ENCODE results near the gene IKZF1.
A peak's percentile ranks its signal among the peaks of the same experiment; 100 is the strongest.

IKZF1 gene

DNA sequence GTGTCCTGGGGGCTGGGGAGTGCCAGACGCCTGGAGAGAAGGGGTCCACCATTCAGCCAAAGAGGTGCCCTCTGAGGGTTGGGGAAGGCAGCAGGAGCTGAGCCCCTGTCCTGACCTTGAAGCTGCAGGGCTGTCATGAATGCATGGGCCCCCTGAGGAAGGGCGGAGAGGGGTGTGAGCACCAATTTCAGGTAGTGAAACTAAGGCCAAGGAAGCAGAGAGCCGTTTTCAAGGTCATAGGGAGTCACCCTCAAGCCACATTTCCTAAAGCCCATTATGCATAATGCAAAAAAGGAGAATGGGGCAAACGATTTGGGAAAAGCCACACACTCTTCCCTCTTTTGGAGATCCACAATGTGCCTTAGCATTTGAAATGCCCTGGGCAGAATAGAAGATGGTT, 108.5 kb downstream of the IKZF1 start:
- Histone ChIP-seq H3K27ac (peak overlapping the region; percentile 49; the same call in 1 of the 2 replicates), H3K4me1 (peaks cover 81% of the 10 kb centered on the region), H3K4me2 (peak overlapping the region; percentile 62), H3K9ac (no peak overlapping the region), H3K36me3 (no peaks in the 10 kb centered on the region), H3K9me3 (no peaks in the 10 kb centered on the region), H3K4me3 (no peak overlapping the region), H4K20me1 (no peaks in the 10 kb centered on the region), H3K27me3 (no peaks in the 10 kb centered on the region)
- no peak for TF ChIP-seq Cebpa-rat (IDR thresholded peaks at IDR 0.05)

DNA sequence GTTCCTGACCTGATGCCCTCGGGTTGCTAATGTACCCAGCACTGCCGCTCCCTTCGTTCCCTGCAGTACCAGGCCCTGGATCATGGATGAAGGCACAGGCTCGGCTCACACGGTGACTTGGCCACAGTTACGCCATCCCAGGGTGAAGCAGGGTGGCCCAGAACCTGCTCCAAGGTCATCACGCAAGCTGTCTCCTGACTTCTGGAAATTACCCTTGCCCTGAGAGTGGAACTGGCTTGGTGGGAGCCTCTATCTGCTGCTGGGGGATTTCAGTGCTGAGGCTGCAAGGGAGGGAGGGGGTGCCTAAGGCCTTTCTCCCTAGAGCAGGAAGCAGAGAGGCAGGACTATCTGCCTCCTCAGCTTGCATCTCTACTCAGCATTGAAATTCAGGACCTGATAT, 109.0 kb downstream of the IKZF1 start:
- Histone ChIP-seq H3K4me2 (peak overlapping the region; percentile 62), H3K9me3 (no peaks in the 10 kb centered on the region), H3K4me3 (no peak overlapping the region), H3K36me3 (no peaks in the 10 kb centered on the region), H4K20me1 (no peaks in the 10 kb centered on the region), H3K27me3 (no peaks in the 10 kb centered on the region), H3K9ac (no peak overlapping the region), H3K4me1 (peaks cover 75% of the 10 kb centered on the region), H3K27ac (peak overlapping the region; percentile 49; the same call in 1 of the 2 replicates)
- no peak for TF ChIP-seq Cebpa-rat (IDR thresholded peaks at IDR 0.05)

DNA sequence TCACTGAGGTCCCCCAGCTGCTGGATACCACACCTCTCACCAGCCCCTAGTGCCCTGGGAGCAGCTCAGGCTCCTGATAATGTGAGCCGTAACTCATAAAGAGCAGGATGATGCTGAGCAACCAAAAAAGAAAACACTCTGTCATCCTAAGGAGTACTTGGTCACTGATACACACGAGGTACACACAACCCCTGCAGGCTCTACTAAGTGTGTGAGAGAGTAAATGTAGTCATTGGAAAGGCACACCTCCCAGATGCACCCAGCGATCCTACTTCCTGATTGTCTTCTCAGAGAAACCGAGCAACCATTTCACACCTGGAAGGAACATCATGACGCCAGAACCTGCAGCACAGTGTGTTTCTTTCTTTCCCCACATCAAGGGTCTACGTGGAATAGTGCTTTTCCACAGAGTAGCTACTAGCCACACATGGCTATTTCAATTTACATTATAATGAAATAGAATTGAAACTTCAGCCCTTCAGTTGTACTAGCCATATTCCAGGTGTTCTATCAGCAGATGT, 111.4 kb downstream of the IKZF1 start:
- Histone ChIP-seq H3K4me1 (peaks cover 52% of the 10 kb centered on the region), H3K27ac (no peak overlapping the region), H4K20me1 (no peaks in the 10 kb centered on the region), H3K9me3 (no peaks in the 10 kb centered on the region), H3K27me3 (no peaks in the 10 kb centered on the region), H3K4me2 (peak overlapping the region; percentile 63), H3K4me3 (no peak overlapping the region), H3K36me3 (no peaks in the 10 kb centered on the region), H3K9ac (no peak overlapping the region)
- no peak for TF ChIP-seq Cebpa-rat (IDR thresholded peaks at IDR 0.05)

DNA sequence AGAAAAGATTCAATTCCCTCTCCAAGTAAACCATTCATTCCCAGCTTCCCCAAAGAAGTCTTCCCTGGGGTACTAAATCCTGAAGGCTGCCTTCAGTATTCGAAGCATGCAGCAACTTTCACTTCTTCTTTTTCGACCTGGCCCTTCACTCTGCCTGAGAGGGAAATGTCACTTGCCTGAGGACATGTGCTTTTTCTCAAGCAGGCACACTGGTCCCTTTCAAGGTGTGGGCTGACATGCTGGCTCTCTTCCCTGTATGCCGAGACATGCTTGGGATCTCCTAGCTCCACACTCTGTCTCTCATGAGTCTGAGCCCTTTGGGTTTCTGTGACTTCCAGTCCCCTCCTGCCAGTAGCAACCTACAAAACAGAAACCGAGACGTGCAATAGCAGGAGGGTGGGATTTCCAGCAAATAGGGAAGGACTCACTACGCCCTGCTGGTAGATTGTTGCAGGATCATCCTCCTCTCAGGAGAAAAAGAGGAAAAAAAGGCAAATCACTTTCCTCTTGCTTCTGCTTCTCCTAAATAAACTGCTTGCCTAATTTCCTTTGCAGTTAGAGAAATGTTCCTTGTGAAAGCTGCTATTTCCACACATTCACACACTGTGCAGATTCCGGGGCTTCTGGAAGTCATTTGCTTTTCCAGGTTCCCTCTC, 112.1 kb downstream of the IKZF1 start:
- Histone ChIP-seq H3K4me1 (peaks cover 44% of the 10 kb centered on the region), H3K9me3 (no peaks in the 10 kb centered on the region), H4K20me1 (no peaks in the 10 kb centered on the region), H3K9ac (no peak overlapping the region), H3K36me3 (no peaks in the 10 kb centered on the region), H3K4me2 (peak overlapping the region; percentile 63), H3K27ac (no peak overlapping the region; the same call in 1 of the 2 replicates), H3K4me3 (no peak overlapping the region), H3K27me3 (no peaks in the 10 kb centered on the region)
- TF ChIP-seq Cebpa-rat (IDR thresholded peaks at IDR 0.05), result no peak

GRCh38 chr7:50418086-50418515, 113.6 kb downstream of the IKZF1 start:
- Histone ChIP-seq H3K27ac (no peak overlapping the region), H4K20me1 (no peaks in the 10 kb centered on the region), H3K4me3 (no peak overlapping the region), H3K9me3 (no peaks in the 10 kb centered on the region), H3K36me3 (no peaks in the 10 kb centered on the region), H3K4me2 (no peak overlapping the region), H3K9ac (no peak overlapping the region), H3K4me1 (peaks cover 33% of the 10 kb centered on the region), H3K27me3 (no peaks in the 10 kb centered on the region)
- no peak for TF ChIP-seq Cebpa-rat (IDR thresholded peaks at IDR 0.05)

DNA sequence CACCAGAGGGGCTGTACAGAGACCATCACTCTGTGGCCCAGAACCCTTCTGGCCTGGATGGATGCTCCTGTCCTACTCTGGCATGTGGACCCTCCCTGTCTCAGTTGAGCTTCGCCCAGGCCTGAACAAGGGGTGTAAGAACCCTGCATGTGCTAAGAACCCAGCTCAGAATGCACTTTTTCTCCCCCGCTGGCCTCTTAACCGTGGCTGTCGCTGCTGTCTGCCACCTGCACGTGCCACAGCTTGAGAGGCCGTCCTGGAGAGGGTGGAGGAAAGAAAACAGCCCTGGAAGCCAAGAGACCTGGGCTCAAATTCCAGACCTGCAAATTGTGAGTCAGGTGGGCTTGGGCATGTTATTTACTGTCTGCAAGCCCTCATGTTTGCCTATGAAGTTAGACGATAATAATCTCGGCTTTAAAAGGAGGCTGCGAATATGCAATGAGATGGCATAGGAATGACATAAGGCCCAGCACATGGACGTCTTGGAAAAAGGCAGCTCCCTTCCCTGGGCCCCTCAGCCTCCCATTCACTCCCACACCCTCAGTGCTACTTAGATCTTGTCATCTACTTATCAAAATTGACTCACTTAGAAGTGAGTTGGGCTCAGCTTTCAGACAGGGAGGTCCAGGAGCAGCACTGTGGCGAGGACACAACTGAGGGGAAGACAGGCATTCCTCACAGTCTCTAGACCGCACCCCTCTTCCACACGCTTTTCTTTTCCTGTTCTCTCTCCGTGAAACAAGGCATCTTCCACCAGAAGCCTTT, 114.2 kb downstream of the IKZF1 start:
- Histone ChIP-seq H3K27me3 (no peaks in the 10 kb centered on the region), H3K4me1 (peaks cover 31% of the 10 kb centered on the region), H4K20me1 (no peaks in the 10 kb centered on the region), H3K4me2 (no peak overlapping the region), H3K36me3 (no peaks in the 10 kb centered on the region), H3K9me3 (no peaks in the 10 kb centered on the region), H3K9ac (no peak overlapping the region), H3K4me3 (no peak overlapping the region), H3K27ac (no peak overlapping the region)
- no peak for TF ChIP-seq Cebpa-rat (IDR thresholded peaks at IDR 0.05)

DNA sequence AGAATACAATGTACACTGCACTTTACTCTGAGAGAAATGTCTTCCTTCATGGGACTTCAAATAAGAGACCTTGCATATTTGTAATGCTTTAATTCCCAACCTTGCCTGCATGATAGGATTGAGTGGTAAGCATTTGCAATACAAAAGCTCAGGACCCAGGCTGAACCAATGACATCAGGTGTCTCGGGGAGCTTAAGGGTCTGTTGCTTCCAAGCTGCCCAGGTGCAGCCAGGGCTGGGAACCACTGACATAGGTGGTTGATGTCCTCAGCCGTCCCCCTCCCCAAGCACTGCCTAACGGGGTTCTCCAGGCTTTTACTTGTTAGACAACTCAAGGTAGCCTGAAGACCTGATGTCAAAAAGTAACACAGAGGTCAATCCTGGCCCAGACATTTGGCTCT, 116.5 kb downstream of the IKZF1 start:
- Histone ChIP-seq H3K9me3 (no peaks in the 10 kb centered on the region), H3K4me1 (peaks cover 32% of the 10 kb centered on the region), H3K9ac (no peak overlapping the region), H3K36me3 (no peaks in the 10 kb centered on the region), H3K4me2 (no peak overlapping the region), H4K20me1 (no peaks in the 10 kb centered on the region), H3K4me3 (no peak overlapping the region), H3K27me3 (no peaks in the 10 kb centered on the region), H3K27ac (no peak overlapping the region)
- no peak for TF ChIP-seq Cebpa-rat (IDR thresholded peaks at IDR 0.05)

GRCh38 chr7:50422858-50423257, 118.3 kb downstream of the IKZF1 start:
- H3K4me1 ChIP-seq, result peaks cover 14% of the 10 kb centered on the region
- H3K4me2 ChIP-seq, result no peak overlapping the region
- H3K27ac ChIP-seq, result no peak overlapping the region
- H3K36me3 ChIP-seq, result no peaks in the 10 kb centered on the region
- H3K4me3 ChIP-seq, result no peak overlapping the region
- H3K9ac ChIP-seq, result no peak overlapping the region
- no peak for TF ChIP-seq Cebpa-rat (IDR thresholded peaks at IDR 0.05)
- H3K9me3 ChIP-seq, result no peaks in the 10 kb centered on the region
- no peaks in the 10 kb centered on the region for H4K20me1 ChIP-seq
- H3K27me3 ChIP-seq, result no peaks in the 10 kb centered on the region

- Histone ChIP-seq H3K9ac (no peak overlapping the region), H3K36me3 (no peaks in the 10 kb centered on the region), H3K27ac (no peak overlapping the region), H3K4me2 (peak overlapping the region; percentile 42), H3K27me3 (no peaks in the 10 kb centered on the region), H3K4me1 (peaks cover 14% of the 10 kb centered on the region), H3K4me3 (no peak overlapping the region), H3K9me3 (no peaks in the 10 kb centered on the region), H4K20me1 (no peaks in the 10 kb centered on the region)
- no peak for TF ChIP-seq Cebpa-rat (IDR thresholded peaks at IDR 0.05)
Measured at GRCh38 chr7:50423860-50424259, 119.3 kb downstream of the IKZF1 start.

GRCh38 chr7:50425318-50425717, 120.8 kb downstream of the IKZF1 start:
- Histone ChIP-seq H3K4me1 (peaks cover 14% of the 10 kb centered on the region), H3K4me3 (no peak overlapping the region), H4K20me1 (no peaks in the 10 kb centered on the region), H3K4me2 (no peak overlapping the region), H3K27ac (no peak overlapping the region), H3K9ac (no peak overlapping the region), H3K36me3 (no peaks in the 10 kb centered on the region), H3K27me3 (no peaks in the 10 kb centered on the region), H3K9me3 (no peaks in the 10 kb centered on the region)
- no peak for TF ChIP-seq Cebpa-rat (IDR thresholded peaks at IDR 0.05)

All from BLaER1 (cell line).